Inflammatory macrophage (primary cell): Measurements from ENCODE around the gene TEDC2.

Source experiments
- DNase-seq, 2 donors: peaks; one replicate each; pipeline ENCODE4 v3.0.0-alpha.2; 2020 to 2022

TEDC2 gene

GRCh38 chr16:2513405-2514332 is 53.8 kb downstream of the TEDC2 start, which contains the start of gene ATP6V0C:
Gene ATP6V0C (plus strand): TSS chr16:2513952. CDS start chr16:2514104, 152 bp downstream.
- peak; percentile 93 for DNase-seq
